Esophagus muscularis mucosa (tissue), 3 donors: Measurements from ENCODE around the gene NAA60.

Source experiments
- POLR2A ChIP-seq: fragments of 450-650 bp; IDR thresholded peaks from one replicate; pipeline ENCODE4 v1.6.1; 2017; ENCODE audit warnings: antibody characterized with exemption, moderate library complexity, mild to moderate bottlenecking, low read depth
- POLR2AphosphoS5 ChIP-seq, 2 donors: sonication (generic); formaldehyde crosslinking; IDR thresholded peaks; one replicate each; pipeline ENCODE4 v1.6.1; 2017; ENCODE audit warnings: antibody characterized with exemption in 2 of 2
- TF ChIP-seq, protein P1 (sequence below), 3 experiments: fragments of 200-600 bp in 2 of 3; fragments of 450-650 bp in 1 of 3; sonication (generic) in 2 of 3; IDR thresholded peaks; one replicate each; pipeline ENCODE4 v1.5.1; 2017 to 2019; ENCODE audit warnings: antibody characterized with exemption in 3 of 3, mild to moderate bottlenecking in 2 of 3, moderate library complexity in 1 of 3

DNA sequence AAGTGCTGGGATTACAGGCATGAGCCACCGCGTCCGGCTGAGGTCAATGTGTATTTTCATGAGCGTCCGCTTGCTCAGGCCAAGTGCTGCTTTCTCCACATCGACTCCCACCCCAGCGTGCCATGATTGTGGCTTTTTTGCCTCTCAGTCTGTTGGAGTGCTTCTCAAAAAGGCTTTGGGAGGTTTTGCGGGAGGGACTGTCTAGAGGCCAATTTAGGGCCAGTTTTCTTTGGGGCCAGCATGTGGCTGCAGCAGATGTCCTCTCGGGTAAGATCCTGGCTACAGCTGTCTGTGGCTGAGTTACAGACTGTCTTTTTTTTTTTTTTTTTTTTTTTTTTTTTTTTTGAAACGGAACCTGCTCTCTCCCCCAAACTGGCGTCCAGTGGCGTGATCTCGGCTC, 45.3 kb downstream of the NAA60 start:
- TF ChIP-seq, protein P1, sequence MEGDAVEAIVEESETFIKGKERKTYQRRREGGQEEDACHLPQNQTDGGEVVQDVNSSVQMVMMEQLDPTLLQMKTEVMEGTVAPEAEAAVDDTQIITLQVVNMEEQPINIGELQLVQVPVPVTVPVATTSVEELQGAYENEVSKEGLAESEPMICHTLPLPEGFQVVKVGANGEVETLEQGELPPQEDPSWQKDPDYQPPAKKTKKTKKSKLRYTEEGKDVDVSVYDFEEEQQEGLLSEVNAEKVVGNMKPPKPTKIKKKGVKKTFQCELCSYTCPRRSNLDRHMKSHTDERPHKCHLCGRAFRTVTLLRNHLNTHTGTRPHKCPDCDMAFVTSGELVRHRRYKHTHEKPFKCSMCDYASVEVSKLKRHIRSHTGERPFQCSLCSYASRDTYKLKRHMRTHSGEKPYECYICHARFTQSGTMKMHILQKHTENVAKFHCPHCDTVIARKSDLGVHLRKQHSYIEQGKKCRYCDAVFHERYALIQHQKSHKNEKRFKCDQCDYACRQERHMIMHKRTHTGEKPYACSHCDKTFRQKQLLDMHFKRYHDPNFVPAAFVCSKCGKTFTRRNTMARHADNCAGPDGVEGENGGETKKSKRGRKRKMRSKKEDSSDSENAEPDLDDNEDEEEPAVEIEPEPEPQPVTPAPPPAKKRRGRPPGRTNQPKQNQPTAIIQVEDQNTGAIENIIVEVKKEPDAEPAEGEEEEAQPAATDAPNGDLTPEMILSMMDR (IDR thresholded peaks at IDR 0.05), result no peak
- TF ChIP-seq POLR2AphosphoS5 (IDR thresholded peaks at IDR 0.05) (no peak), POLR2A (no peak)
